Glutamatergic neuron (in vitro differentiated cells): ENCODE data around the gene PLEKHA3. TPM values are rescaled to one million over a fixed set of nuclear protein-coding genes. Genes with fewer than 3 reads are reported as not detected.

ENCODE experiments used
- DNase-seq: peaks from one replicate; pipeline ENCODE4 v3.0.0; 2022
- H3K27ac Mint-ChIP-seq: one replicate; pipeline ENCODE4 v1.8.0; 2020; ENCODE audit warnings: mild to moderate bottlenecking, mixed read lengths, inconsistent platforms; ENCODE audit not compliant: unreplicated experiment
- H3K27me3 Mint-ChIP-seq: one replicate; pipeline ENCODE4 v1.8.0; 2020; ENCODE audit warnings: mild to moderate bottlenecking, moderate library complexity, mixed read lengths, inconsistent platforms; ENCODE audit not compliant: unreplicated experiment
- H3K36me3 Mint-ChIP-seq: one replicate; pipeline ENCODE4 v1.8.0; 2020; ENCODE audit warnings: mild to moderate bottlenecking, mixed read lengths, inconsistent platforms; ENCODE audit not compliant: unreplicated experiment
- H3K4me1 Mint-ChIP-seq: one replicate; pipeline ENCODE4 v1.8.0; 2020; ENCODE audit warnings: mild to moderate bottlenecking, low read depth, mixed read lengths, inconsistent platforms; ENCODE audit not compliant: unreplicated experiment
- H3K4me3 Mint-ChIP-seq: one replicate; pipeline ENCODE4 v1.8.0; 2020; ENCODE audit warnings: mild to moderate bottlenecking, mixed read lengths, inconsistent platforms; ENCODE audit not compliant: unreplicated experiment
- H3K9me3 Mint-ChIP-seq: one replicate; pipeline ENCODE4 v1.8.0; 2020; ENCODE audit warnings: mild to moderate bottlenecking, moderate library complexity, mixed read lengths, inconsistent platforms; ENCODE audit not compliant: unreplicated experiment
- CTCF ChIP-seq: fragments of 200-600 bp; sonication (generic); IDR thresholded peaks from one replicate; pipeline ENCODE4 v1.5.0; 2021; ENCODE audit not compliant: partially characterized antibody, unreplicated experiment
- total RNA-seq: library from RNA; stranded (reverse); fragmentation: NEBNext Ultra II Directional; extraction: Animal tissue kit (Norgen Biotek cat#: 25700); gene quantifications from one replicate; pipeline ENCODE4 v1.2.1, GENCODE V29; 2021; ENCODE audit not compliant: unreplicated experiment

Gene PLEKHA3
- total RNA-seq, 1 donor from 2014 or later, result 26.3 TPM

GRCh38 chr2:178526256-178526655, 46.0 kb downstream of the PLEKHA3 start:
- DNase-seq, result no peak
- Mint-ChIP-seq H3K4me1 (no peaks in the 10 kb centered on the region), H3K27ac (no peak overlapping the region), H3K27me3 (no peaks in the 10 kb centered on the region), H3K9me3 (no peaks in the 10 kb centered on the region), H3K4me3 (no peak overlapping the region), H3K36me3 (no peaks in the 10 kb centered on the region)
- TF ChIP-seq CTCF, result no peak

- no peaks in the 10 kb centered on the region for H3K9me3 Mint-ChIP-seq
- no peak overlapping the region for H3K4me3 Mint-ChIP-seq
- no peak for DNase-seq
- peaks cover 6% of the 10 kb centered on the region for H3K36me3 Mint-ChIP-seq
- H3K4me1 Mint-ChIP-seq, result no peaks in the 10 kb centered on the region
- H3K27me3 Mint-ChIP-seq, result no peaks in the 10 kb centered on the region
- TF ChIP-seq CTCF, result no peak
- H3K27ac Mint-ChIP-seq, result no peak overlapping the region
Observed at GRCh38 chr2:178527592-178527991, 47.3 kb downstream of the PLEKHA3 start.

- H3K27ac Mint-ChIP-seq, result no peak overlapping the region
- no peak for TF ChIP-seq CTCF
- H3K36me3 Mint-ChIP-seq, result peaks cover 6% of the 10 kb centered on the region
- DNase-seq, result no peak
- no peaks in the 10 kb centered on the region for H3K27me3 Mint-ChIP-seq
- H3K4me3 Mint-ChIP-seq, result no peak overlapping the region
- no peaks in the 10 kb centered on the region for H3K4me1 Mint-ChIP-seq
- H3K9me3 Mint-ChIP-seq, result no peaks in the 10 kb centered on the region
Observed at GRCh38 chr2:178528647-178529046, 48.4 kb downstream of the PLEKHA3 start.

GRCh38 chr2:178529194-178529593, 48.9 kb downstream of the PLEKHA3 start:
- Mint-ChIP-seq H3K27me3 (no peaks in the 10 kb centered on the region), H3K27ac (no peak overlapping the region), H3K4me1 (no peaks in the 10 kb centered on the region), H3K4me3 (no peak overlapping the region), H3K9me3 (no peaks in the 10 kb centered on the region), H3K36me3 (peaks cover 6% of the 10 kb centered on the region)
- no peak for TF ChIP-seq CTCF
- DNase-seq, result no peak

- H3K36me3 Mint-ChIP-seq, result peaks cover 6% of the 10 kb centered on the region
- TF ChIP-seq CTCF, result no peak
- H3K4me3 Mint-ChIP-seq, result no peak overlapping the region
- no peak for DNase-seq
- no peaks in the 10 kb centered on the region for H3K9me3 Mint-ChIP-seq
- no peaks in the 10 kb centered on the region for H3K27me3 Mint-ChIP-seq
- no peak overlapping the region for H3K27ac Mint-ChIP-seq
- H3K4me1 Mint-ChIP-seq, result no peaks in the 10 kb centered on the region
Observed at GRCh38 chr2:178530131-178530530, 49.9 kb downstream of the PLEKHA3 start.
